ENCODE measurements around the gene DEAF1. TPM values are rescaled to one million over a fixed set of nuclear protein-coding genes. Genes with fewer than 3 reads are reported as not detected.
A peak's percentile ranks its signal among the peaks of the same experiment; 100 is the strongest.

DEAF1 gene
- total and polyA plus RNA-seq, 2 of the 13 experiments (the other 11 are each of a cell fraction or from before 2014, with no cell fraction given): 22.3 to 29.6 TPM

- Histone ChIP-seq H2AFZ (ENCODE audit: low read length) (no peak overlapping the region), H4K20me1 (ENCODE audit: insufficient read depth, low read length) (no peaks in the 10 kb centered on the region), H3K4me3 (replicated peaks in 1 of 3; ENCODE audit: insufficient read depth in 1 of 3, low read depth in 2 of 3, low read length in 3 of 3) (no peak overlapping the region), H3K27ac (ENCODE audit: extremely low read length, insufficient read depth, low read length) (no peak overlapping the region), H3K4me2 (ENCODE audit: low read depth, low read length) (no peak overlapping the region), H3K79me2 (ENCODE audit: insufficient read depth, low read length) (peaks cover 27% of the 10 kb centered on the region), H3K36me3 (replicated peaks in 1 of 2; ENCODE audit: control insufficient read depth in 1 of 2, insufficient read depth in 2 of 2, low read length in 2 of 2) (peaks cover 2 to 8% of the 10 kb centered on the region in 2 experiments; a peak in 4 of 5 replicates), H3K4me1 (ENCODE audit: insufficient read depth, low read length) (peaks cover 69% of the 10 kb centered on the region), H3K27me3 (ENCODE audit: control insufficient read depth in 1 of 2, insufficient read depth in 2 of 2, low read length in 2 of 2) (no peaks in the 10 kb centered on the region; a peak in 1 of 5 replicates), H3K9me3 (ENCODE audit: low read length) (no peaks in the 10 kb centered on the region), H3K9ac (ENCODE audit: insufficient read depth, low read depth, low read length) (no peak overlapping the region)
- intact Hi-C loops (cut with micrococcal nuclease; ENCODE audit: unreplicated experiment) (loop anchor here (10.0 kb wide), 1 partner anchor 47 kb away; no protein-coding TSS in a partner anchor), in situ Hi-C loops (cut with HindIII; ENCODE audit: extremely low pct_ligation_motif_present, low pct_unique_long_range_greater_than_20kb) (no loop called here)
- no peak for FAIRE-seq
- ChIA-PET CTCF (ENCODE audit: low intra/inter-chr PET ratio, low total read pairs) (no interaction called here), POLR2A (interaction anchor here (0.9 to 1.8 kb wide), 4 partner anchors 11 to 142 kb away, joined by 3 to 7 read pairs (median 4); no protein-coding TSS in a partner anchor)
- 96% methylated on average over 12 of the region's 22 CpGs for WGBS (ENCODE audit: low lambda C conversion rate)
- no TSS peak for BruUV-seq (replicated peaks)
- TF ChIP-seq, protein P1, sequence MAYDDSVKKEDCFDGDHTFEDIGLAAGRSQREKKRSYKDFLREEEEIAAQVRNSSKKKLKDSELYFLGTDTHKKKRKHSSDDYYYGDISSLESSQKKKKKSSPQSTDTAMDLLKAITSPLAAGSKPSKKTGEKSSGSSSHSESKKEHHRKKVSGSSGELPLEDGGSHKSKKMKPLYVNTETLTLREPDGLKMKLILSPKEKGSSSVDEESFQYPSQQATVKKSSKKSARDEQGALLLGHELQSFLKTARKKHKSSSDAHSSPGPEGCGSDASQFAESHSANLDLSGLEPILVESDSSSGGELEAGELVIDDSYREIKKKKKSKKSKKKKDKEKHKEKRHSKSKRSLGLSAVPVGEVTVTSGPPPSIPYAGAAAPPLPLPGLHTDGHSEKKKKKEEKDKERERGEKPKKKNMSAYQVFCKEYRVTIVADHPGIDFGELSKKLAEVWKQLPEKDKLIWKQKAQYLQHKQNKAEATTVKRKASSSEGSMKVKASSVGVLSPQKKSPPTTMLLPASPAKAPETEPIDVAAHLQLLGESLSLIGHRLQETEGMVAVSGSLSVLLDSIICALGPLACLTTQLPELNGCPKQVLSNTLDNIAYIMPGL (CRISPR knock-in tag; IDR thresholded peaks at IDR 0.05; ENCODE audit: borderline replicate concordance in 1 of 2, low read depth in 1 of 2): no peak
- TF ChIP-seq AGO1 (IDR thresholded peaks at IDR 0.05; ENCODE audit: low read depth, low read length, poor library complexity, severe bottlenecking) (peak; percentile 65), ZNF30 (CRISPR knock-in tag; IDR thresholded peaks at IDR 0.05) (no peak)
- TF ChIP-seq, protein P2, sequence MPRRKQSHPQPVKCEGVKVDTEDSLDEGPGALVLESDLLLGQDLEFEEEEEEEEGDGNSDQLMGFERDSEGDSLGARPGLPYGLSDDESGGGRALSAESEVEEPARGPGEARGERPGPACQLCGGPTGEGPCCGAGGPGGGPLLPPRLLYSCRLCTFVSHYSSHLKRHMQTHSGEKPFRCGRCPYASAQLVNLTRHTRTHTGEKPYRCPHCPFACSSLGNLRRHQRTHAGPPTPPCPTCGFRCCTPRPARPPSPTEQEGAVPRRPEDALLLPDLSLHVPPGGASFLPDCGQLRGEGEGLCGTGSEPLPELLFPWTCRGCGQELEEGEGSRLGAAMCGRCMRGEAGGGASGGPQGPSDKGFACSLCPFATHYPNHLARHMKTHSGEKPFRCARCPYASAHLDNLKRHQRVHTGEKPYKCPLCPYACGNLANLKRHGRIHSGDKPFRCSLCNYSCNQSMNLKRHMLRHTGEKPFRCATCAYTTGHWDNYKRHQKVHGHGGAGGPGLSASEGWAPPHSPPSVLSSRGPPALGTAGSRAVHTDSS (CRISPR knock-in tag; conservative IDR thresholded peaks at IDR 0.05): no peak
- ATAC-seq: no peak
- no peak for DNase-seq (ENCODE audit: low spot score)
These were observed 6.9 kb upstream of the DEAF1 start for GRCh38 chr11:701741-702461.
